GM19324 (cell line): ENCODE data around the gene RNU4-1.

Experiments
- ATAC-seq: cut with Tn5 transposase; IDR thresholded peaks from one replicate; pipeline ENCODE4 v1.9.1; 2021; ENCODE audit warnings: mild to moderate bottlenecking, moderate library complexity; ENCODE audit not compliant: unreplicated experiment, low FRiP score

RNU4-1 gene

DNA sequence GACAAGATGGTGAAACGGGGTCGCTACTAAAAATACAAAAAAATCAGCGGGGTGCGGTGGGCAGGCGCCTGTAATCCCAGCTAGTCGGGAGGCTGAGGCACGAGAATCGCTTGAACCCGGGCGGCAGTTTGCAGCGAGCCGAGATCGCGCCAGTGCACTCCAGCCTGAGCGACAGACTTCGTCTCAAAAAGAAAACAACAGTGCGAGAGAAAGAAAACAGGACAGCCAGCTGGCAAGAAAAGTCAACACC is 701 bp downstream of the RNU4-1 start:
- peak; percentile 10 for ATAC-seq

GRCh38 chr12:120290609-120291305 is 2.3 kb downstream of the RNU4-1 start:
- ATAC-seq = no peak

- no peak for ATAC-seq
Measured at GRCh38 chr12:120287491-120287890, 5.5 kb downstream of the RNU4-1 start.

- no peak for ATAC-seq
Measured at GRCh38 chr12:120286768-120287490, 6.1 kb downstream of the RNU4-1 start.

DNA sequence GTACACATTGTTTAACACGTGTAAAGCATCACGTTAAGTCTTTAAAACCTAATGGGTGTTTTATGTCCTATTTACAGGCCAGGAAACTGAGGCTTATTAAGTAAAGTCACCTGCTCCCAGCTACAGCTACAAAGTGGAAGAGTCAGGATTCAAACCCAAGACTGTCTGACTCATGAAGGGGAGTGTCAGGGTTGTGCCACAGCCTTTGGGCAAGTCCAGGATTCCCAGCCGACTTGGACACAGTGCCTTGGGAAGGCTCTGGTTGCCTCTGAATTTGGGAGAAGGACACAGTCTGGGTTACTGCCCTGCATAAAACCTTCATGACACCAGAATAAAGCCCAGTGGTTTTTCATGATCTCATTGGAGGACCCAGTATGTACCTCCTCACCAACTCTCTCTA is 8.7 kb downstream of the RNU4-1 start:
- ATAC-seq = no peak

- no peak for ATAC-seq
Measured at GRCh38 chr12:120283318-120283717, 9.7 kb downstream of the RNU4-1 start.

DNA sequence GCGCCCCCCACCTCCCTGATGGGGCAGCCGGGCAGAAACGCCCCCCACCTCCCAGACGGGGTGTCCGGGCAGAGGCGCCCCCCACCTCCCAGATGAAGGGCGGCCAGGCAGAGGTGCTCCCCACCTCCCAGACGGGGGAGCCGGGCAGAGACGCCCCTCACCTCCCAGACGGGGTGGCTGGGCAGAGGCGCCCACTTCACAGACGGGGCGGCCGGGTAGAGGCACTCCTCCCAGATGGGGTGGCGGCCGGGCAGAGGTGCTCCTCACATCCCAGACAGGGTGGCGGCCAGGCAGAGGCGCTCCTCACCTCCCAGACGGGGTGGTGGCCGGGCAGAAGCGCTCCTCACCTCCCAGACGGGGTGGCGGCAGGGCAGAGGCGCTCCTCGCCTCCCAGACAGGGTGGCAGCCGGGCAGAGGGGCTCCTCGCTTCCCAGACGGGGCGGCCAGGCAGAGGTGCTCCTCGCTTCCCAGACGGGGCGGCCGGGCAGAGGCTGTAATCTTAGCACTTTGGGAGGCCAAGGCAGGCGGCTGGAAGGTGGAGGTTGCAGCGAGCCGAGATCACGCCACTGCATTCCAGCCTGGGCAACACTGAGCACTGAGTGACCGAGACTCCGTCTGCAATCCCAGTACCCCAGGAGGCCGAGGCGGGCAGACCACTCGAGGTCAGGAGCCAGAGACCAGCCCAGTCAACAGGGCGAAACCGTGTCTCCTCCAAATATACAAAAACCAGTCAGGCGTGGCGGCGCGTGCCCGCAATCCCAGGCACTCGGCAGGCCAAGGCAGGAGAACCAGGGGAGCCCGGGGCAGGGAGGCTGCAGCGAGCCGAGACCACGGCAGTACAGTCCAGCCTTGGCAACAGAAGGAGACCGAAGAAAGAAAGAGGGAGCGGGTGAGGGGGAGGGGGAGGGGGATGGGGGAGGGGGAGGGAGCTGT is 14.6 kb downstream of the RNU4-1 start:
- no peak for ATAC-seq

GRCh38 chr12:120276734-120277133 is 16.3 kb downstream of the RNU4-1 start:
- ATAC-seq = no peak

DNA sequence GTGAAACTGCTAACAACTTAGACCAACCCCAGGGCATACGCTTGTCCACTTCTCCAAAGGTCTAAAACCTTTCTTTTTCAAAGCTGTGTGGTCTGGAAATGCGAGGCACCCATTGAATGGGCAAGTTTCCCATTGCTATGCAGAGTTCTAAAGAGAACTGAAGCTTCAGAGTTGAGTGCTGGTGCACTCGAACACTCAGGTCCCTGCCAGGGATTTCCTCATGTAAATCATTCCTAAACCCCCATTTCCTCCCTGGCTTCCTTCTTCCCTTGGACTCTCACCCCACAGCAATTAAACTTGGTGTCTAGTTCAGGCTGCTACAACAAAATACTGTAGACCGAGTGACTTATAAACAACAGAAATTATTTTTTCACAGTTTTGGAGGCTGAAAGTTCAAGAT is 25.3 kb downstream of the RNU4-1 start:
- no peak for ATAC-seq

DNA sequence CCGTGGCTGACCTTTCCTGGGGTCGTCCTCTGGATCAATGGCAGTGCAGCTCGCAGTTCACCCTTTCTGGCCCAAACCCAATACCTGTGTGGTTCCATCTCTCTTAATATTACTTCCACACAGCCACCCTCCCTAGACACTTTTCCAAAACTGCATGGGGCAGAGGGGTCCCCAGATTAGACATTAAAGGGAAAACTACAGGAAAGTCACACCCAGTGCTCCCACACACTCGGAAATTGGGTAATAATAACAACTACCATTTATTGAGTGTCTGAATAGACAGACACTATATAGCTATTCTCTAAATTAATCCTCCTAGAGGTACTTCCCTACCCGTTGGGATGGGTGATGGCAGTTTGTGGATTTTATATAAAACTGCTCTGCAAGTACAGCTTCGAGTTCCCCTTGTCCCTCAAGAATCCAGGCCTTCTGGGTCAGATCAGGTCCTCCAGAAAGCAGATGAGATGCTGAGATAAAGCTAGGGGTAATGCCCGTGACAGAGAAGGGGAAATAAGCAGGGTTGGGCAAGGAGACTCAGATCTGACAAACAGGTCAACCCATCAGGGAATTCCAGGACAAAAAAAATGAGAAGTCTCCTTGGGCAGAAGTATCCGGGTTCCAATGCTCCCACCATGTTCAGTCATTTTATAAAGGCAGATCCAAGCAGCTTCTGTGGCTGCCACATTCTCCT is 26.7 kb downstream of the RNU4-1 start:
- no peak for ATAC-seq

- peak; percentile 77 for ATAC-seq
Measured at GRCh38 chr12:120265473-120266179, 27.4 kb downstream of the RNU4-1 start, which contains the start of gene PXN. TSS of gene PXN (minus strand) at chr12:120265730. CDS start at chr12:120265629, 101 bp downstream.

DNA sequence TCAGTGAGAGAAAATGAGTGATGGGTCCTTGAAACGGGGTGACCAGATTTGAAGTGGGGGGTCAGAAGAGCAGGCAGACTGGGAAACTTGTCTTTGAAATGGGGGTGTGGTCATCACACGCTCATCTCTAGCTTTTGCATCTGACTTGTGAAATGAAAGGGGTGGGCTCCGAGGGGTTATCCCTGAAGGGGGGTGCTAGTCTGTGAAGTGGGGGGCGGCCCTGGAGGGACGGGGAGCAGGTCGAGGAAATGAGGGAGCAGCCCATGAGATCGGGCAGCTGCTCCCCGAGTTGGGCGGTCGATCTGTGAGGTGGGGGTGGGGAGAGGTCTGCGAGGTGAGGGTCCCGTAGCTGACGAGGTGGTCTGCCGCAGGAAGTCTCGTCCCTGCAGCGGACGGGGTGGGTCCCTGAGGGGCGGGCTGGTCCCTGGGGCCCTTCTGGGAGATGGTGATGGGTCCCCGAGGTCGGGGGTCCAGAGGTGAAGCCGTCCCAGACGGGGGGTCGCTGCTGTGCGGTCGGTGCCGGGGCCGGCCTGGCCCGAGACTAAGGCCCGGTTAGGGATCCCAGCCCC is 28.0 kb downstream of the RNU4-1 start:
- peak; percentile 26 for ATAC-seq

DNA sequence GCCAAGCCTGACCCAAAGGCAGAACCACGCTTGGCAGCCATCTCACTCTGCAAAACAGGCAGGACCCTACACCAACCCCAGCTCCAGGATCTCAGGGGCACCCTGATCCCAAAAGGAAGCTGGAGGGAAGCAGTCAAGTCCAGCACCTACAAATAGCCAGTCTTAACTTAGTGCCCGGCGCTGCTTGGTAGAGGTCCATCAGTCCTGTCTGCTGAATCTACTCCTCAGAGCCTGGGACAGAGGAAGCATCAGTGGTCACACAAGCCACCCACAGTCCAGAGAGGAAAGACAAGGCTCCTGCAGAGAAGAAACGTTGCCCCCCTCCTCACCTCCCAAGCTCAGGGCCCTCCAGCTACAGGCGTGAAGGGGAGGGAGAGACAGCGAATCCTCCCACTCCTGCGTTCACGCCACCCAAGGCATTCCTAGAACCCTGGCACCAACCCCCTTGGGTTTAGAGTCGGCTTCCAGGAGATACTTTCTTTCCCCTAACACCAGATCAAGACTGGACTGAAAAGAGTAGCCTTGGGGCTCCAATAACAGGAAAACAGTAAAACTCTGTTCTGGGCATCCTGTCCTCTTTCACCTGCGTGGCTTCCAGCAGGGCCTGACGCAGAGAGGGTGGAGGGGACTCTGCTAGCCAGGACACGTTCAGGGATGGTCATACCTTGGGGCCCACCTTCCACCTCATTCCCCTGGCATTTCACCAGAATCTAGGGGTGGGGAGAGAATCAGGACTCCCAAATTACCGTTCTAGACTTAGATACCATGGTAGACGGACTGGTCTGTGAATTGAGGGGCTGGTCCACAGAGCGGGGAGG is 28.7 kb downstream of the RNU4-1 start:
- ATAC-seq = no peak

GRCh38 chr12:120263748-120264085 is 29.3 kb downstream of the RNU4-1 start:
- ATAC-seq = no peak

DNA sequence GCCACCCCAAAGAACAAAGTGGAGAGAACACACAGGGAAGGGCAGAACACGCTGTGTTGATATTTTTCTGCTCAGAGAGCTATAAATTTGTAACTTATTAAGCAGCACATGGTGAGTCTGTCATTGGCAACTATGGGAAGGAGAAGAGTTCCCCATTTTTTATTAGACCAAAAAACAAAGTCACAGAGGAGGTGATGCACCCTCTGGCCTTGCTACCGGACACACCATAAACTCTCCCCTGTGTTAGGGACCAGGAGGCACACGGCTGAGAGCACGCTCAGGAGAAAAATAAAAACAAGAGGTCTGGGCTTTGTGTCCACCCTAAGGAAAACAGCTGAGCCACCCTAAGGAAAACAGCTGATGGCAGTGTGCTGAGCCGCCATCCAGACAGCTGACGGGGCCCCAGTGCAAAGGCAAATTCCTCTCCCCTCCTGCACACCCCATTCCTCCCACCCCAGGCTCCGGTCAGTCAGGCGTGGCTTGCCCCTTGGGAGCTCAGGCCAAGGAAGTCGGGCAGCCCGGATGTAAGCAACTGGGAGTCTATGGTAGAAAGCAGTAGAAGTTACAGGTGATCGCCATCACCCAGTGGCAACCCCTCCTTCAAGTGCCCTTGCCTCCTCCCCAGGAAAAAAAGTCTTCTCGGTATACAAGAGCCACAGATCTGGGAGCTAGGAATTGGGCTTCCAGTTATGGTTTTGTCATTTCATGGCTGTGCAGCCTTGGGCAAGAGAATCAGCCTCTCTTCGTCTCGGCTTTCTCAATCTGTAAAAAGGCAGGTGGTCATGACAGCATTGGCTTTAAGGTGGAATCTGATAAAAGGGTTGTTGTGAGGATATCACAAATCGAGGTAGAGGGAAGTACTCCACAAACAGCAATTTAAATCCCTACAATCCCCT is 29.9 kb downstream of the RNU4-1 start:
- ATAC-seq = no peak

DNA sequence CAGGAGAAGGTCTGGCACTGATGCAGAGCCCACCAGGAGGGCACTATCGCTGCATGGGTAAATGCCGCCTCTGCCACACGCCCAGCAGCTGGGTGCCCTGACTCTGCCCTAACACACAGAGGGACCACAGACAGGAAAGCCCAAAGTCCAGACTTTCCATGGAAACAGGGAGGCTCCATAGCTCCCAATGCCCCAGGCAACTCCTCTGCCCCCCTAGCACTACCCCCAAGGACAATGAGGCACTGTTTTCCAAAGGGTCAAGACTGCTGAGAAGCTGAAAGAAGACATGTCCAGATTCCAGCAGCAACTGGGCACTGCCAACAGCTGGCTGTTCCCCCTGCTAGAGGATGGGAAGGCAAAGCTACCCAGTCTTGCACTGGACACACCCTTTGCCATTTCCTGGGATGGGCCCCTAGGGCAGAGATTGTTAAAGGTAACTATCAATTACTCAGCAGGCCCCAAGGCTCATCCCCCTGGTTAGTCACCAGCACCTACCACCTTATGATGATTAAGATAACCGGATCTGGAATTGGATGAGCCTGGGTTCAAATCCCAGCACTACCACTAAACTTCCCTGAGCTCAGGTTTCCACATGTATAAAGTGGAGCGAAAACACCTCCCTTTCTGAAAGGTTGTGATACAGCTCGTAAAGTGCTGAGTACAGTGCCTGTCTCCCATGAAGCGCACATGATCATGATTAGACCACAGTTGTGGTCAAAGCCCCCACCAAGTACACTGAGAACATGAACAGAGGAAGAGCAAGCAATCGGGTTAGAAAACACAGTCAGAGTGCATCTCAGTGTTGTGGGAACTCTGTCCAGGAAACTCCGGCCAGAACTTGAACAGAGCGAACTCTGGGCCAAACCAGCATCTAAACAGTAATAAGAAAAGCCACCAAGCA is 30.8 kb downstream of the RNU4-1 start:
- no peak for ATAC-seq

GRCh38 chr12:120260607-120261006 is 32.4 kb downstream of the RNU4-1 start:
- ATAC-seq = no peak
